Measurements from ENCODE around the gene LAMC3.

- no peak for TF ChIP-seq CTCF (conservative IDR thresholded peaks at IDR 0.05; ENCODE audit: low read depth, low read length)
- no peak for TF ChIP-seq EZH2phosphoT487 (IDR thresholded peaks at IDR 0.05; ENCODE audit: borderline replicate concordance, low read length)
- TF ChIP-seq EZH2 (IDR thresholded peaks at IDR 0.05; ENCODE audit: low read length, unreplicated experiment): no peak
Observed at GRCh38 chr9:131028221-131028884, 19.4 kb downstream of the LAMC3 start.
